GM18870 (cell line): ENCODE results near the gene GPR148.

Experiments
- ATAC-seq: cut with Tn5 transposase; IDR thresholded peaks from one replicate; pipeline ENCODE4 v1.9.1; 2021; ENCODE audit warnings: moderate library complexity; ENCODE audit not compliant: unreplicated experiment

The GPR148 gene

DNA sequence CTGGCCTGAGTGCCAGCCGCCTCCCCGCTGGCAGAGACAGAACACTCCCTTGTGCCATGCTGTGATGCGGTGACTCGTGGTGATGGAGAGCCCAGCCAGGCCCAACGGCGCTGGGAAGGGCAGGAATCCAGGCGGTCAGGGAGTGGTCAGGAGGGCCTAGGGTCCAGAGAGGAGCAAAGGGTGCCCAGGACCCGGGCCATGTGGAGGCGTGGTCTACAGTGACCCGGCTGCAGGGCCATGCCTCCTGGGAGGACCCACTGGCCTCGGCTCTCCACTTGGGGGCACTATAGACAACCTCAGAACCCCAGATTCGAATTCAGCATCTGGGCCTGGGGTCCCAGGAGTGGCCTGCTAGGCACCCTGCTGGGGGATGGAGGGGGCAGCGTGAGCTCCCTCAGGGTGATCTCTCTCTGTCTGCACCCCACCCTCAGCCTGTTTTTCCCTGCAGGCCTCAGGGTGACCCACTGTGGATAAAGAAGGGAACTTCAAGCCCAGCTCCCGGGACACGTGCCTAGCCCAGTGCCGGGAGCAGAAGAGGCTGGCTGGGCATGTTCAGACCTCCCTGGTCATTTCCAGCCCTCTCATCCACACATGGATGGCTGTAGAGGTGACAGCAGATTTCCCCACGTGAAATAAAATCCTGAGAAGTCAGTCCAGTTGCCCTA, 39.5 kb downstream of the GPR148 start:
- ATAC-seq, result no peak

DNA sequence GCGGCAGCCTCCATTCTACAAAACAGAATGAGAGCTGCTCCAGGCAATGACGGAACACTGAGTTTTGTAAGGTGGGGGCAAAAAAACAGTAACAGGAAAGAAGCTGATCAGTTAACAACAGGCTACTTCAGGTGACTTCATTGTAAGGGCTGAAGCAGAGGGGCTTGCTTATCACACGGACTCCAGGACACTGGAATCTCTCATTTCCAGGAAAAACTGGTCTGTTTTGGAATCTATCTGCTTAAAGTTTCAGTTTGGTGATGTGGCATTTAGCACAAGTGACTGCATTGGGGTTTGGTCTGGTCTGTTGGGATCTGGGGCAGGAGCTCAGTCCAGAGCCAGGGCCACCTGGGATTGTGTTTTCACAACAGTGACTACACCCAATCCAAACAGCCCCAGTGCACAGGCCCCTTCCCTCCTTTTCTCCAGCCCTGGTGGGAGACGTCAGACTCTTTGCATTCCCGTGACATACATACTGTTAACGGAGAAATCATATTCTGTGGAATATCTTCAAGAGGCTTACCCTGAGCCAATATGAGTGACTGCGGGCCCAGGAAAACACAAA, 40.6 kb downstream of the GPR148 start:
- ATAC-seq, result no peak

DNA sequence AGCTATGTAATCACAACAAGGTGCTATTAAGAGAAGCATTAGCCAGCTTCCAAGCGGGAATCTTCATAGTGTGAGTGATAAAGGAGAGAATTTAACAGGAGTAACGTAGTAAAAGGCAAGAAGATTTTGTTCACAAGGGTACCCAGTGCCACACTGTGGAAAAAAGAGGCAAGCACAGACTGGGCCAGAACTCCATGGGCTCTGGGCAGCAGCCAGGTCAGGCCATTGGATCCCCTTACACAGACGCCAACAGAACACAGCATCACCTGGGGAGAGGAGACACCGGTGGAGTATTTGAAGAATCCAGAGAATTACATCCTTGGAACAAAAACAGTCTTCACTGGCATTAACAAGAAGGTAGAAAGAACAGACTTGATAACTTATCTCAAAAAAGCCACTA, 47.7 kb downstream of the GPR148 start:
- no peak for ATAC-seq

DNA sequence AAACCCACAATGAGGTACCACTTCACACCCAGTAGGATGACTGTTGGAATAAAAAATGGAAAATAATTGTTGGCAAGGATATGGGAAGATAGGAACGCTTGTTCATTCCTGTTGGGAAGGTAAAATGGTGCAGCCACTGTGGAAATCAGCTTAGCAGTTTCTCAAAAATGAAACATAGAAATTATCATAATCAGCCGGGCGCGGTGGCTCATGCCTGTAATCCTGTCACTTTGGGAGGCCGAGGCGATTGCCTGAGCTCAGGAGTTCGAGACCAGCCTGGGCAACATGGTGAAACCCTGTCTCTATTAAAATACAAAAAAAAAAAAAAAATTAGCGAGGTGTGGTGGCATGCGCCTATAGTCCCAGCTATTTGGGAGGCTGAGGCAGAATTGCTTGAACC, 49.9 kb downstream of the GPR148 start:
- no peak for ATAC-seq
